UCSD-AML1 (cell line): Measurements from ENCODE around the gene FTO.

Source experiments
- DNase-seq: peaks from one replicate; lab custom pipeline; 2025; ENCODE audit not compliant: unreplicated experiment; lab: John Stamatoyannopoulos, UW

The FTO gene

GRCh38 chr16:53894686-53895085 is 190.7 kb downstream of the FTO start:
- DNase-seq: no peak

- no peak for DNase-seq
Measured at GRCh38 chr16:53895433-53895832, 191.5 kb downstream of the FTO start.

- DNase-seq: no peak
Measured at GRCh38 chr16:53895851-53896250, 191.9 kb downstream of the FTO start.

GRCh38 chr16:53896722-53897121 is 192.8 kb downstream of the FTO start:
- no peak for DNase-seq

GRCh38 chr16:53898993-53899392 is 195.0 kb downstream of the FTO start:
- DNase-seq: no peak

- DNase-seq: no peak
Measured at GRCh38 chr16:53899431-53899830, 195.5 kb downstream of the FTO start.

- no peak for DNase-seq
Measured at GRCh38 chr16:53900667-53901066, 196.7 kb downstream of the FTO start.

GRCh38 chr16:53901408-53901807 is 197.5 kb downstream of the FTO start:
- no peak for DNase-seq

- DNase-seq: no peak
Measured at GRCh38 chr16:53904533-53904932, 200.6 kb downstream of the FTO start.

GRCh38 chr16:53905028-53905427 is 201.1 kb downstream of the FTO start:
- no peak for DNase-seq

GRCh38 chr16:53908731-53909130 is 204.8 kb downstream of the FTO start:
- DNase-seq: no peak

GRCh38 chr16:53910990-53911389 is 207.0 kb downstream of the FTO start:
- DNase-seq: no peak

- DNase-seq: no peak
Measured at GRCh38 chr16:53911513-53911912, 207.6 kb downstream of the FTO start.

- no peak for DNase-seq
Measured at GRCh38 chr16:53912155-53912554, 208.2 kb downstream of the FTO start.

- no peak for DNase-seq
Measured at GRCh38 chr16:53913099-53913870, 209.3 kb downstream of the FTO start.

- DNase-seq: no peak
Measured at GRCh38 chr16:53913920-53914319, 210.0 kb downstream of the FTO start.

- no peak for DNase-seq
Measured at GRCh38 chr16:53914736-53915135, 210.8 kb downstream of the FTO start.

- DNase-seq: no peak
Measured at GRCh38 chr16:53915452-53916160, 211.7 kb downstream of the FTO start.

- no peak for DNase-seq
Measured at GRCh38 chr16:53920988-53921387, 217.0 kb downstream of the FTO start.

- no peak for DNase-seq
Measured at GRCh38 chr16:53922067-53922806, 218.3 kb downstream of the FTO start.

- no peak for DNase-seq
Measured at GRCh38 chr16:53922807-53923571, 219.0 kb downstream of the FTO start.
